Measurements from ENCODE around the gene DNAJB14. TPM values are rescaled to one million over a fixed set of nuclear protein-coding genes. Genes with fewer than 3 reads are reported as not detected.

Gene DNAJB14
- total RNA-seq, 1 experiment from 2014 or later, result 39.9 TPM

DNA sequence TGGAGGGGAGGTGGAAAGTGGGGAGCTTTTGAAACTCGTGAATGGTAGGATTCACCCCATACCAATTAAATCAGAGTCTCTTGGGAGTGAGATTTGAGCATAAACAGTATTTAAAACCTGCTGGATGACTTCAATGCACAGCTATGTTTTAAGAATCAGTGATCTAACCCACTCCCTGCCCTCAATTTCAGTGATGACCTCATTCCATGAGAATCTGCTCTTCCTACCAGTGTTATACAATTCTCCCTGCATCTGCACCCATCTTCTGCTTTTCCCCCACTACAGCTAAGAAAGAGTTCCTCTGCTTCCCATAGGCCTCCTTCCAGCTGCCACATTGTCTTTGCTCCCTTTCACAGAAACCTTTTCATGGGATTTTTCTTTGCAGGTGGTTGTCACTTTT is 21.9 kb upstream of the DNAJB14 start:
- Mint-ChIP-seq H3K9me3 (no peaks in the 10 kb centered on the region), H3K4me1 (0 out of 2 replicates have a peak, but pooled peaks cover under 1% of the 10 kb centered on the region), H3K27ac (no peak overlapping the region), H3K27me3 (ENCODE audit: low read depth) (no peaks in the 10 kb centered on the region), H3K4me3 (no peak overlapping the region), H3K36me3 (no peaks in the 10 kb centered on the region)
- DNase-seq (ENCODE audit: low spot score), result no peak
- no peak; the same call in 1 of the 2 replicates for ATAC-seq
- CTCF ChIA-PET, result interaction anchor here (0.9 kb wide), 1 partner anchor 125 kb away, joined by 4 read pairs; no protein-coding TSS in a partner anchor
- POLR2A ChIA-PET, result no interaction called here
- TF ChIP-seq ATF1 (CRISPR knock-in tag; IDR thresholded peaks at IDR 0.05), result no peak
- TF ChIP-seq TEAD1 (CRISPR knock-in tag; IDR thresholded peaks at IDR 0.05), result no peak
- TF ChIP-seq, protein P1, sequence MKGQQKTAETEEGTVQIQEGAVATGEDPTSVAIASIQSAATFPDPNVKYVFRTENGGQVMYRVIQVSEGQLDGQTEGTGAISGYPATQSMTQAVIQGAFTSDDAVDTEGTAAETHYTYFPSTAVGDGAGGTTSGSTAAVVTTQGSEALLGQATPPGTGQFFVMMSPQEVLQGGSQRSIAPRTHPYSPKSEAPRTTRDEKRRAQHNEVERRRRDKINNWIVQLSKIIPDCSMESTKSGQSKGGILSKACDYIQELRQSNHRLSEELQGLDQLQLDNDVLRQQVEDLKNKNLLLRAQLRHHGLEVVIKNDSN (CRISPR knock-in tag; IDR thresholded peaks at IDR 0.05), result no peak
- no peak for TF ChIP-seq NR2C2 (CRISPR knock-in tag; IDR thresholded peaks at IDR 0.05)
- TF ChIP-seq TEAD4 (CRISPR knock-in tag; IDR thresholded peaks at IDR 0.05), result no peak
- TF ChIP-seq, protein P2, sequence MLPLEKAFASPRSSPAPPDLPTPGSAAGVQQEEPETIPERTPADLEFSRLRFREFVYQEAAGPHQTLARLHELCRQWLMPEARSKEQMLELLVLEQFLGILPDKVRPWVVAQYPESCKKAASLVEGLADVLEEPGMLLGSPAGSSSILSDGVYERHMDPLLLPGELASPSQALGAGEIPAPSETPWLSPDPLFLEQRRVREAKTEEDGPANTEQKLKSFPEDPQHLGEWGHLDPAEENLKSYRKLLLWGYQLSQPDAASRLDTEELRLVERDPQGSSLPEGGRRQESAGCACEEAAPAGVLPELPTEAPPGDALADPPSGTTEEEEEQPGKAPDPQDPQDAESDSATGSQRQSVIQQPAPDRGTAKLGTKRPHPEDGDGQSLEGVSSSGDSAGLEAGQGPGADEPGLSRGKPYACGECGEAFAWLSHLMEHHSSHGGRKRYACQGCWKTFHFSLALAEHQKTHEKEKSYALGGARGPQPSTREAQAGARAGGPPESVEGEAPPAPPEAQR (CRISPR knock-in tag; IDR thresholded peaks at IDR 0.05), result no peak
- no peak for TF ChIP-seq OVOL2 (CRISPR knock-in tag; IDR thresholded peaks at IDR 0.05; ENCODE audit: borderline replicate concordance)
- TF ChIP-seq JAZF1 (CRISPR knock-in tag; IDR thresholded peaks at IDR 0.05), result no peak
- TF ChIP-seq, protein P3, sequence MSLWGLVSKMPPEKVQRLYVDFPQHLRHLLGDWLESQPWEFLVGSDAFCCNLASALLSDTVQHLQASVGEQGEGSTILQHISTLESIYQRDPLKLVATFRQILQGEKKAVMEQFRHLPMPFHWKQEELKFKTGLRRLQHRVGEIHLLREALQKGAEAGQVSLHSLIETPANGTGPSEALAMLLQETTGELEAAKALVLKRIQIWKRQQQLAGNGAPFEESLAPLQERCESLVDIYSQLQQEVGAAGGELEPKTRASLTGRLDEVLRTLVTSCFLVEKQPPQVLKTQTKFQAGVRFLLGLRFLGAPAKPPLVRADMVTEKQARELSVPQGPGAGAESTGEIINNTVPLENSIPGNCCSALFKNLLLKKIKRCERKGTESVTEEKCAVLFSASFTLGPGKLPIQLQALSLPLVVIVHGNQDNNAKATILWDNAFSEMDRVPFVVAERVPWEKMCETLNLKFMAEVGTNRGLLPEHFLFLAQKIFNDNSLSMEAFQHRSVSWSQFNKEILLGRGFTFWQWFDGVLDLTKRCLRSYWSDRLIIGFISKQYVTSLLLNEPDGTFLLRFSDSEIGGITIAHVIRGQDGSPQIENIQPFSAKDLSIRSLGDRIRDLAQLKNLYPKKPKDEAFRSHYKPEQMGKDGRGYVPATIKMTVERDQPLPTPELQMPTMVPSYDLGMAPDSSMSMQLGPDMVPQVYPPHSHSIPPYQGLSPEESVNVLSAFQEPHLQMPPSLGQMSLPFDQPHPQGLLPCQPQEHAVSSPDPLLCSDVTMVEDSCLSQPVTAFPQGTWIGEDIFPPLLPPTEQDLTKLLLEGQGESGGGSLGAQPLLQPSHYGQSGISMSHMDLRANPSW (CRISPR knock-in tag; conservative IDR thresholded peaks at IDR 0.05; ENCODE audit: low read depth), result no peak
- TF ChIP-seq, protein P4, sequence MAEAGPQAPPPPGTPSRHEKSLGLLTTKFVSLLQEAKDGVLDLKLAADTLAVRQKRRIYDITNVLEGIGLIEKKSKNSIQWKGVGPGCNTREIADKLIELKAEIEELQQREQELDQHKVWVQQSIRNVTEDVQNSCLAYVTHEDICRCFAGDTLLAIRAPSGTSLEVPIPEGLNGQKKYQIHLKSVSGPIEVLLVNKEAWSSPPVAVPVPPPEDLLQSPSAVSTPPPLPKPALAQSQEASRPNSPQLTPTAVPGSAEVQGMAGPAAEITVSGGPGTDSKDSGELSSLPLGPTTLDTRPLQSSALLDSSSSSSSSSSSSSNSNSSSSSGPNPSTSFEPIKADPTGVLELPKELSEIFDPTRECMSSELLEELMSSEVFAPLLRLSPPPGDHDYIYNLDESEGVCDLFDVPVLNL (CRISPR knock-in tag; IDR thresholded peaks at IDR 0.05; ENCODE audit: borderline replicate concordance, low read depth), result no peak
- no peak for TF ChIP-seq RELA (CRISPR knock-in tag; IDR thresholded peaks at IDR 0.05; ENCODE audit: borderline replicate concordance)

DNA sequence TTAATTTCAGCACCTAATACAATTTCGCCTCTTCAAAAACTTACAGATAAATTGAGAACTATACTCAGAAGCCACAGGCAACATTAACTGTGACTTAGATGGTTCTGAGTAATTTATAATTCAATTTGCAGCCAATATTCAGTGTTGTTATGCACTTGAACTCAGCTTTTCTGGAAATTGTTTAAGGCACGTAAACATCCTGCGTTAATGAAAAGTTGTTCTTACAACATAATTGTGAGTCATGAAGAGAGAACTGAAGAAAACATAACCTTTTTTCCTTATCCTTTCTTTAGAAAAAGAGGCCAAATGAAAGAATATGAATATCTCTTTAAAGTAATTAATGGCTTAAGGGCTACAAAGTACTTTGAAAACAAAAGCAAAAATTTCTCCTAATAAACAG is 20.3 kb upstream of the DNAJB14 start:
- no peaks in the 10 kb centered on the region for H3K4me1 Mint-ChIP-seq
- TF ChIP-seq, protein P5, sequence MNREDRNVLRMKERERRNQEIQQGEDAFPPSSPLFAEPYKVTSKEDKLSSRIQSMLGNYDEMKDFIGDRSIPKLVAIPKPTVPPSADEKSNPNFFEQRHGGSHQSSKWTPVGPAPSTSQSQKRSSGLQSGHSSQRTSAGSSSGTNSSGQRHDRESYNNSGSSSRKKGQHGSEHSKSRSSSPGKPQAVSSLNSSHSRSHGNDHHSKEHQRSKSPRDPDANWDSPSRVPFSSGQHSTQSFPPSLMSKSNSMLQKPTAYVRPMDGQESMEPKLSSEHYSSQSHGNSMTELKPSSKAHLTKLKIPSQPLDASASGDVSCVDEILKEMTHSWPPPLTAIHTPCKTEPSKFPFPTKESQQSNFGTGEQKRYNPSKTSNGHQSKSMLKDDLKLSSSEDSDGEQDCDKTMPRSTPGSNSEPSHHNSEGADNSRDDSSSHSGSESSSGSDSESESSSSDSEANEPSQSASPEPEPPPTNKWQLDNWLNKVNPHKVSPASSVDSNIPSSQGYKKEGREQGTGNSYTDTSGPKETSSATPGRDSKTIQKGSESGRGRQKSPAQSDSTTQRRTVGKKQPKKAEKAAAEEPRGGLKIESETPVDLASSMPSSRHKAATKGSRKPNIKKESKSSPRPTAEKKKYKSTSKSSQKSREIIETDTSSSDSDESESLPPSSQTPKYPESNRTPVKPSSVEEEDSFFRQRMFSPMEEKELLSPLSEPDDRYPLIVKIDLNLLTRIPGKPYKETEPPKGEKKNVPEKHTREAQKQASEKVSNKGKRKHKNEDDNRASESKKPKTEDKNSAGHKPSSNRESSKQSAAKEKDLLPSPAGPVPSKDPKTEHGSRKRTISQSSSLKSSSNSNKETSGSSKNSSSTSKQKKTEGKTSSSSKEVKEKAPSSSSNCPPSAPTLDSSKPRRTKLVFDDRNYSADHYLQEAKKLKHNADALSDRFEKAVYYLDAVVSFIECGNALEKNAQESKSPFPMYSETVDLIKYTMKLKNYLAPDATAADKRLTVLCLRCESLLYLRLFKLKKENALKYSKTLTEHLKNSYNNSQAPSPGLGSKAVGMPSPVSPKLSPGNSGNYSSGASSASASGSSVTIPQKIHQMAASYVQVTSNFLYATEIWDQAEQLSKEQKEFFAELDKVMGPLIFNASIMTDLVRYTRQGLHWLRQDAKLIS (CRISPR knock-in tag; IDR thresholded peaks at IDR 0.05; ENCODE audit: borderline replicate concordance), result no peak
- TF ChIP-seq FOXP1 (CRISPR knock-in tag; IDR thresholded peaks at IDR 0.05; ENCODE audit: borderline replicate concordance) (no peak), ZNF232 (CRISPR knock-in tag; IDR thresholded peaks at IDR 0.05) (no peak), GRHL2 (CRISPR knock-in tag; IDR thresholded peaks at IDR 0.05; ENCODE audit: insufficient replicate concordance, severe bottlenecking) (no peak), CREB1 (CRISPR knock-in tag; IDR thresholded peaks at IDR 0.05) (no peak), ZNF138 (CRISPR knock-in tag; conservative IDR thresholded peaks at IDR 0.05) (no peak), TEAD4 (CRISPR knock-in tag; IDR thresholded peaks at IDR 0.05) (no peak)
- TF ChIP-seq, protein P4 (CRISPR knock-in tag; IDR thresholded peaks at IDR 0.05; ENCODE audit: borderline replicate concordance, low read depth), result no peak
- TF ChIP-seq, protein P6, sequence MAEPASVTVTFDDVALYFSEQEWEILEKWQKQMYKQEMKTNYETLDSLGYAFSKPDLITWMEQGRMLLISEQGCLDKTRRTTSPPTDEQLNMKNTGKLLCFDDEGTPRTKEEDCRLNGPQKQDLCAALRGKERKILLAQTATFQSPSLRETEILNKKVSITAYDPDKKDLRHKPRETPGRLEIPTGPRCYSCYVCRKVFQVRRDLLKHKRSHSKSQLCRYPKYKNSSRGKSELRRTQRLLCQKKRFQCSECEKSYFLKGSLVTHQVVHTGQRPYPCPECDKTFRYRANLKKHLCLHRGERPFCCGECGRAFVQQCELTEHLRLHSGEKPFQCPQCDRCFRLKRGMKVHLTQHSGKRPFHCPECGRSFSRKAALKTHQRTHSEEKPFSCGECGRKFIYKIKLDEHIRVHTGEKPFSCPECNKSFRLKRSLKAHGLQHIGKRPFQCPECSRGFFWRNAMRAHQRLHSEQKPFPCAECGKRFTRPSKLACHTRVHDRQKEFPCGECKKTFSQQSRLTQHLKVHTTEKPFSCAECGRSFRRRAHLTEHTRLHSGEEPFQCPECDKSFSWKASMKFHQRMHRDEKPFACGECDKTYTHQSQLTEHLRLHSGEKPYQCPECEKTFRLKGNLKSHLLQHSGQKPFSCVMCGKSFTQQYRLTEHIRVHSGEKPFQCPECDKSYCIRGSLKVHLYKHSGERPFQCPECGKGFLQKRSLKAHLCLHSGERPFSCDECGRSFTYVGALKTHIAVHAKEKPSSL (CRISPR knock-in tag; conservative IDR thresholded peaks at IDR 0.05), result no peak
- TF ChIP-seq, protein P7, sequence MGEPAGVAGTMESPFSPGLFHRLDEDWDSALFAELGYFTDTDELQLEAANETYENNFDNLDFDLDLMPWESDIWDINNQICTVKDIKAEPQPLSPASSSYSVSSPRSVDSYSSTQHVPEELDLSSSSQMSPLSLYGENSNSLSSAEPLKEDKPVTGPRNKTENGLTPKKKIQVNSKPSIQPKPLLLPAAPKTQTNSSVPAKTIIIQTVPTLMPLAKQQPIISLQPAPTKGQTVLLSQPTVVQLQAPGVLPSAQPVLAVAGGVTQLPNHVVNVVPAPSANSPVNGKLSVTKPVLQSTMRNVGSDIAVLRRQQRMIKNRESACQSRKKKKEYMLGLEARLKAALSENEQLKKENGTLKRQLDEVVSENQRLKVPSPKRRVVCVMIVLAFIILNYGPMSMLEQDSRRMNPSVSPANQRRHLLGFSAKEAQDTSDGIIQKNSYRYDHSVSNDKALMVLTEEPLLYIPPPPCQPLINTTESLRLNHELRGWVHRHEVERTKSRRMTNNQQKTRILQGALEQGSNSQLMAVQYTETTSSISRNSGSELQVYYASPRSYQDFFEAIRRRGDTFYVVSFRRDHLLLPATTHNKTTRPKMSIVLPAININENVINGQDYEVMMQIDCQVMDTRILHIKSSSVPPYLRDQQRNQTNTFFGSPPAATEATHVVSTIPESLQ (CRISPR knock-in tag; IDR thresholded peaks at IDR 0.05), result no peak

More for the DNA sequence above, 20.3 kb upstream of the DNAJB14 start:
- no peak overlapping the region for H3K4me3 Mint-ChIP-seq
- ChIA-PET POLR2A (no interaction called here), CTCF (no interaction called here)
- no peak for DNase-seq (ENCODE audit: low spot score)
- H3K27me3 Mint-ChIP-seq (ENCODE audit: low read depth), result no peaks in the 10 kb centered on the region
- H3K27ac Mint-ChIP-seq, result no peak overlapping the region
- no peaks in the 10 kb centered on the region for H3K36me3 Mint-ChIP-seq
- ATAC-seq, result no peak
- no peaks in the 10 kb centered on the region for H3K9me3 Mint-ChIP-seq

All from WTC11 (cell line).